Stomach (tissue), 9 donors: ENCODE measurements around the gene PRDM12. TPM values are rescaled to one million over a fixed set of nuclear protein-coding genes. Genes with fewer than 3 reads are reported as not detected.

Source experiments
- DNase-seq, 2 donors: peaks; one replicate each; pipeline versions ENCODE4 v3.0.0 to v3.0.0-alpha.2; 2013 to 2019
- H3K27ac ChIP-seq, 5 donors: fragments of 200-600 bp in 4 of 5; sonication (generic) in 4 of 5; one replicate each; pipeline ENCODE4 v1.5.1; 2013 to 2019; ENCODE audit warnings: mild to moderate bottlenecking in 1 of 5, moderate library complexity in 1 of 5
- H3K27me3 ChIP-seq, 3 donors: fragments of 200-600 bp; sonication (generic); one replicate each; pipeline ENCODE4 v1.5.1; 2017 to 2019; ENCODE audit warnings: mixed run types in 1 of 3
- H3K36me3 ChIP-seq, 4 donors: fragments of 200-600 bp; sonication (generic); 1 replicate in 3 of 4; 2 replicates in 1 of 4; pipeline ENCODE4 v1.5.1; 2016 to 2019
- H3K4me1 ChIP-seq, 4 donors: fragments of 200-600 bp; sonication (generic); one replicate each; pipeline ENCODE4 v1.5.1; 2016 to 2019
- H3K4me3 ChIP-seq, 4 donors: fragments of 200-600 bp; sonication (generic) in 3 of 4; one replicate each; pipeline ENCODE4 v1.5.1; 2016 to 2019; ENCODE audit warnings: mild to moderate bottlenecking in 1 of 4
- H3K9me3 ChIP-seq, 4 donors: fragments of 200-600 bp; sonication (generic); one replicate each; pipeline ENCODE4 v1.5.1; 2016 to 2019
- EP300 ChIP-seq: sonication (generic); formaldehyde crosslinking; IDR thresholded peaks from one replicate; pipeline ENCODE4 v1.6.1; 2017; ENCODE audit warnings: antibody characterized with exemption
- POLR2A ChIP-seq, 4 donors: fragments of 450-650 bp; IDR thresholded peaks; one replicate each; pipeline ENCODE4 v1.6.1; 2016; ENCODE audit warnings: antibody characterized with exemption in 4 of 4, control low read depth in 2 of 4, mild to moderate bottlenecking in 1 of 4, moderate library complexity in 1 of 4
- POLR2AphosphoS5 ChIP-seq, 3 donors: sonication (generic); formaldehyde crosslinking; IDR thresholded peaks; one replicate each; pipeline ENCODE4 v1.6.1; 2016; ENCODE audit warnings: antibody characterized with exemption in 3 of 3
- WGBS, 5 donors: extraction: QIAGEN DNeasy Blood & Tissue Kit in 3 of 5; methylation state at CpG; one replicate each; pipeline versions ENCODE4 v1.1.5 to v1.1.7; 2013 to 2018; 5-methylcytosine and 5-hydroxymethylcytosine counted together
- intact Hi-C: fragments of 100-400 bp; cut with DNase I; formaldehyde crosslinking; loops from one replicate; pipeline ENCODE4 v1.15.1; 2023; ENCODE audit warnings: low total_unique reads
- polyA plus RNA-seq, 3 donors: library from polyadenylated mRNA; stranded (reverse); fragments of 200-250 nt; gene quantifications; one replicate each; pipeline ENCODE4 v1.2.3, GENCODE V29; 2013
- total RNA-seq, 5 donors: library from RNA; depleted of rRNA; stranded (reverse); fragments of >200 nt; gene quantifications; one replicate each; pipeline versions ENCODE4 v1.1.0 to v1.2.3, GENCODE V29; 2014 to 2016
- TF ChIP-seq, protein P1 (sequence below), 7 experiments: fragments of 450-650 bp in 4 of 7; fragments of 200-600 bp in 3 of 7; sonication (generic) in 3 of 7; IDR thresholded peaks; one replicate each; pipeline ENCODE4 v1.5.1; 2016 to 2019; ENCODE audit warnings: antibody characterized with exemption in 7 of 7, control low read depth in 2 of 7, mild to moderate bottlenecking in 1 of 7
- donor health status: healthy with polysubstance abuse.
- donor health status: Bipolar disorder and iron deficiency.
- donor health status: healthy.

Gene PRDM12
- total and polyA plus RNA-seq, 8 donors: 0.08 TPM; not detected in 7

GRCh38 chr9:130662970-130663257, 1.5 kb upstream of the PRDM12 start:
- H3K36me3 ChIP-seq: no peaks in the 10 kb centered on the region
- peaks cover 0 to 12% (median 2%) of the 10 kb centered on the region in 4 donors for H3K9me3 ChIP-seq
- peak overlapping the region in 3 of 4 donors; percentile 8 to 38 (median 19) for H3K4me3 ChIP-seq
- H3K4me1 ChIP-seq: peaks cover 54 to 77% (median 74%) of the 10 kb centered on the region in 4 donors
- no peak overlapping the region for H3K27ac ChIP-seq
- 2 to 5% (median 4%) methylated on average over 15 of the region's 15 CpGs for WGBS, 5 donors
- H3K27me3 ChIP-seq: peaks cover 70 to 100% (median 100%) of the 10 kb centered on the region in 3 donors
- TF ChIP-seq POLR2A (IDR thresholded peaks at IDR 0.05): no peak
- no peak for DNase-seq
- intact Hi-C loops: no loop called here

DNA sequence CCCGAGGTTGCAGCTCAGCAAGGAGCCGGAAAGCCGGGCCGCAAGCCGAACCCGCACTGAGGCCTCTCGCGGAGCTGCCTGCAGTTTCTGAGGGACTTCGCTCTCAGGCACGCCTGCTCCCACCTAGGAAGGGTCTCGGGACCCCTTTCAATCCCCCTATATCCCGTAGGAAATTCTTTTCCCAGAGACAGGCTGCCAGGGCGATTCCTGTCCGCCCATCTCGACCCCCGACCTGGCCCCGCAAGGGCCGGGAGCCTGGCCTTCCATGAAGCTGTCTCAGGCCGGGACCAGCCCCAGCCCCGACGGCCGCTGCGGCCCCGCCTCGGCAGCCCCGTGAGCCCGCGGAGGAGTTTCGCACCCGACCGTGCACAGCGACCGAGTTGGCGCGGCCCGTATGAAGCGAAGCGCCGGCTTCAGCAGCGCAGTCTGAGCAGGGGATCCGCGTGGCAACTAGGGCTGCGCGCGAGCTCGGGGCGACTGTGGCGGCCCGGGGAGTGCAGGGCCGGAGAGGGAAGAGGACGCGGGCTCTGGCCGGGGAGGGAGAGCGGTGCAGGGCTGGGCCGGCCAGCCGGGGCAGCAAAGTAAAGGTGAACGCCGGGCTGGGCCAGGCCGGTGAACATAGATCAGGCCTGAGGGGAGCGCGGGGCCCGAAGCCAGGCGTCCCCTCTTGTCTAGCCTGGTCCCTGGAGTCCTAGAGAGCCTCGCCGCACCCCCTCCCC, 977 bp upstream of the PRDM12 start:
- peak in 1 of 2 donors; percentile 28 for DNase-seq
- peaks cover 54 to 77% (median 74%) of the 10 kb centered on the region in 4 donors for H3K4me1 ChIP-seq
- peaks cover 0 to 10% (median 2%) of the 10 kb centered on the region in 4 donors for H3K9me3 ChIP-seq
- 1 to 4% (median 3%) methylated on average over 32 to 65 of the region's 65 CpGs for WGBS, 5 donors
- intact Hi-C loops: no loop called here
- TF ChIP-seq EP300 (no peak), POLR2AphosphoS5 (IDR thresholded peaks at IDR 0.05) (no peak), POLR2A (IDR thresholded peaks at IDR 0.05) (no peak)
- TF ChIP-seq, protein P1, sequence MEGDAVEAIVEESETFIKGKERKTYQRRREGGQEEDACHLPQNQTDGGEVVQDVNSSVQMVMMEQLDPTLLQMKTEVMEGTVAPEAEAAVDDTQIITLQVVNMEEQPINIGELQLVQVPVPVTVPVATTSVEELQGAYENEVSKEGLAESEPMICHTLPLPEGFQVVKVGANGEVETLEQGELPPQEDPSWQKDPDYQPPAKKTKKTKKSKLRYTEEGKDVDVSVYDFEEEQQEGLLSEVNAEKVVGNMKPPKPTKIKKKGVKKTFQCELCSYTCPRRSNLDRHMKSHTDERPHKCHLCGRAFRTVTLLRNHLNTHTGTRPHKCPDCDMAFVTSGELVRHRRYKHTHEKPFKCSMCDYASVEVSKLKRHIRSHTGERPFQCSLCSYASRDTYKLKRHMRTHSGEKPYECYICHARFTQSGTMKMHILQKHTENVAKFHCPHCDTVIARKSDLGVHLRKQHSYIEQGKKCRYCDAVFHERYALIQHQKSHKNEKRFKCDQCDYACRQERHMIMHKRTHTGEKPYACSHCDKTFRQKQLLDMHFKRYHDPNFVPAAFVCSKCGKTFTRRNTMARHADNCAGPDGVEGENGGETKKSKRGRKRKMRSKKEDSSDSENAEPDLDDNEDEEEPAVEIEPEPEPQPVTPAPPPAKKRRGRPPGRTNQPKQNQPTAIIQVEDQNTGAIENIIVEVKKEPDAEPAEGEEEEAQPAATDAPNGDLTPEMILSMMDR (IDR thresholded peaks at IDR 0.05): no peak
- H3K36me3 ChIP-seq: no peaks in the 10 kb centered on the region
- no peak overlapping the region for H3K27ac ChIP-seq
- H3K4me3 ChIP-seq: peak overlapping the region in 3 of 4 donors; percentile 8 to 38 (median 19)
- peaks cover 70 to 100% (median 100%) of the 10 kb centered on the region in 3 donors for H3K27me3 ChIP-seq

GRCh38 chr9:130663977-130664250, 480 bp upstream of the PRDM12 start:
- Histone ChIP-seq H3K9me3 (peaks cover 0 to 5% (median under 1%) of the 10 kb centered on the region in 4 donors), H3K4me3 (peak overlapping the region in 2 of 4 donors; percentile 19 to 38), H3K4me1 (peaks cover 54 to 77% (median 74%) of the 10 kb centered on the region in 4 donors), H3K27me3 (peaks cover 65 to 100% (median 100%) of the 10 kb centered on the region in 3 donors), H3K27ac (no peak overlapping the region), H3K36me3 (no peaks in the 10 kb centered on the region)
- TF ChIP-seq POLR2A (IDR thresholded peaks at IDR 0.05) (no peak), EP300 (no peak), POLR2AphosphoS5 (IDR thresholded peaks at IDR 0.05) (no peak)
- TF ChIP-seq, protein P1 (IDR thresholded peaks at IDR 0.05): no peak
- no peak for DNase-seq
- WGBS, 5 donors: 1 to 8% (median 3%) methylated on average over 15 to 19 of the region's 19 CpGs
- intact Hi-C loops: no loop called here

DNA sequence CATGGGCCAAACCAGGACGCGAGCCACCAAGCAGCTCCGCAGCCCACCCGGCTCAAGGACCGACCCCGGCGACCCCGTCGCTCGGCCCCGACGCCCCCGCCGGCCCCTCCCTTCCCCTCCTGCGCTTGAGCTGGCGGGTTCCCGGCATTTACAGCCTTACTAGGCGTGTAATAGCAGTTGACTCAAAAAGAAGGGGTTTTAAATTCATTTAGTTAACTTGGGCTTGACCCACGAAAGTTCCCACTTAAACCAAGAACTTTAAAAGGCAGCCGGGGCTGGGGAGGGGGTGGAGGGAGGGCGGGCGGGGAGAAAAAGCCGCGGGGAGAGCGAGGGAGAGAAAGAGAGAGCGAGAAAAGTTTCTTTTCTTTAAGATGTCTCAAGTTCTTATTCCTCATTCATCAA, 636 bp downstream of the PRDM12 start:
- TF ChIP-seq POLR2A (IDR thresholded peaks at IDR 0.05) (no peak), EP300 (no peak)
- DNase-seq: no peak
- 4 to 5% (median 4%) methylated on average over 11 to 26 of the region's 26 CpGs for WGBS, 5 donors
- no peaks in the 10 kb centered on the region for H3K36me3 ChIP-seq
- peaks cover 54 to 89% (median 89%) of the 10 kb centered on the region in 3 donors for H3K27me3 ChIP-seq
- H3K27ac ChIP-seq: no peak overlapping the region
- peak overlapping the region in 1 of 4 donors; percentile 38 for H3K4me3 ChIP-seq
- no peaks in the 10 kb centered on the region for H3K9me3 ChIP-seq
- peaks cover 51 to 68% (median 66%) of the 10 kb centered on the region in 4 donors for H3K4me1 ChIP-seq
- intact Hi-C loops: no loop called here

GRCh38 chr9:130665431-130666392, 1.3 kb downstream of the PRDM12 start:
- WGBS, 5 donors: 4 to 12% (median 5%) methylated on average over 25 to 61 of the region's 61 CpGs
- no peak for DNase-seq
- H3K27me3 ChIP-seq: peaks cover 48 to 83% (median 82%) of the 10 kb centered on the region in 3 donors
- no peak for TF ChIP-seq POLR2A (IDR thresholded peaks at IDR 0.05)
- TF ChIP-seq EP300: no peak
- TF ChIP-seq POLR2AphosphoS5 (IDR thresholded peaks at IDR 0.05): no peak
- TF ChIP-seq, protein P1 (IDR thresholded peaks at IDR 0.05): no peak
- no peaks in the 10 kb centered on the region for H3K36me3 ChIP-seq
- peak overlapping the region in 1 of 4 donors; percentile 38 for H3K4me3 ChIP-seq
- H3K9me3 ChIP-seq: no peaks in the 10 kb centered on the region
- H3K27ac ChIP-seq: no peak overlapping the region
- H3K4me1 ChIP-seq: peaks cover 44 to 61% (median 60%) of the 10 kb centered on the region in 4 donors
- intact Hi-C loops: no loop called here
